Stimulated activated CD8-positive, alpha-beta memory T cell treated with anti-CD3 and anti-CD28 coated beads, Interleukin-15, amount 100 ng/mL, for 24 hours (primary cell): ENCODE measurements around the gene USP7.

Source experiments
- DNase-seq: peaks from one replicate; pipeline ENCODE4 v3.0.0-alpha.2; 2020; ENCODE audit warnings: low read depth

Gene USP7

GRCh38 chr16:8951447-8952280, 12.0 kb downstream of the USP7 start:
- no peak for DNase-seq

DNA sequence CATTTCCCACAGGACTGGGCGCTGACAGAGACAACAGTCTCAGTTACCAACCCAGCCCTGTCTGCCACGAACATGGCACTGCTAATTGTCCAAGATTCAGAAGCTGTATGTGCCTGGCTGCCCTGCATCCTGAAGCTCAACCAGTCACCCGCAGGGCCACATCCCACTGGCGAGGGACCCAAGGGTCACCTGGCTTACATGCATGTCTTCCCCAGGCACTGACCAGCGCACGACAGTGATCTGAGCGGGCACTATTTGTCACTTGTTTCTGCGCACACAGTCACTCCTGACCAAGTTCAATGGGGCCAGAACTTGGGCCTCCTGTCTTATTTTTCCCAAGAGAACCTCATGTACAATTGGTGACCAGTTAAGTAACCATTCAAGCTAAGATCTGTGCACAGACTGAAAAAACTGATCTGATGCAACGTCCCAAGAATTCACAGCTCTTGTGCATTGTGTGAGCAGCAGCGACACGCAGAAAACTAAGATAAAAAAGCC, 13.1 kb downstream of the USP7 start:
- no peak for DNase-seq

DNA sequence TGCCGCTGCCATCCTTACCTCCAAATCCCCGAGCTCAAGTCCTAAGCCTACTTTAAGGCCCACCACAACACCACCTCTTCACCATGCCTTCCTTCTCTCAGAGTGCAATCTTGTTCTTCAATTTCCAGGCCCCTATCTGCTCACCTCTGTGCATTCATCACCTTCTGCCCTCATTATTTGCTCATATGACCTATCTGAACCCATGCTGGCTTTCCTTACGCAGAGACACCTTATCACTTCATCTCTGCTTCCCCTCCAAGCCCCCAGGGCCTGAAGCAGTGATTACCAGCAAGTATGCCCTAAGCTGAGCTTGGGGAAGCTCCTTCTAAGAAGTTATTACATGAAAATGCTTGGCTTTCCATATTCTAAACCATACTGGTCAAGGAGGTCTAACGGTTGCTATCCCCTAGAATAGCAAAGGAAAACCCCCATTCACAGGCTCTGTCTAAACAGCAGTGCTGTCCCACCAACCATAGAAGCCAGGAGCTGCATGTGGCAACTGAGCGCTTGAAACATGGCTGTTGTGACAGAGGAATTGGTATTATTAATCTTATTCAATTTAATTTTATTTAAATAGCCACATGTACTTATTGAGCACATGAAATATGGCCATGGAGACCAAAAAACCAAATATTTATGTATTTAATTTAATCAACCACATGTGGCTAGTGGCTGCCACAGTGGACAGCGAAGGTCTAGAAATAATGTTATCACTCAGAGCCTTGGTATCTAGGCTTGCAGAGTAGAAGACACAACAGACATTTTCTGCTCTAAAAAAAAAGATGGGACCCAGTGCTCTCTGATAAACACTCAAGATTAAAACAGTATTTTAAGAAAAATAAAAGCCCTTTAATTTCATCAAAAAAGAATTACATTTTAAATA, 13.9 kb downstream of the USP7 start:
- no peak for DNase-seq

DNA sequence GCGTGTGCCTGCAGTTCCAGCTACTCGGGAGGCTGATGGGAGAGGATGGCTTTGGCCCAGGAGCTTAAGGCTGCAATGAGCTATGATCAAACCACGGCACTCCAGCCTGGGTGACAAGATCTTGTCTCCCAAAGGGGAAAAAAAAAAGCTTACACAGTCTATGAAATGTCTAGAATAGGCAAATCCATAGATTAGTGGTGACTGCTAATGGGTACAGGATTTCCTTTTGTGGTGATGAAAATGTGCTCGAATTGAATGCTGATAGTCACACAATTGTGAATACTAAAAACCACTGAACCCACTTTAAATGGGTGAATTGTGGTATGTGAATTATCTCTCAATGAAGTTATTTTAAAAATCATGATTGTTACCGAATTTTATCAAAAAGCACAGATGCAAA, 14.9 kb downstream of the USP7 start:
- DNase-seq = no peak

- no peak for DNase-seq
Measured at GRCh38 chr16:8948069-8948593, 15.6 kb downstream of the USP7 start.

- DNase-seq = no peak
Measured at GRCh38 chr16:8946544-8946943, 17.2 kb downstream of the USP7 start.

GRCh38 chr16:8945626-8946296, 17.9 kb downstream of the USP7 start:
- DNase-seq = no peak

GRCh38 chr16:8943966-8944759, 19.5 kb downstream of the USP7 start:
- no peak for DNase-seq

GRCh38 chr16:8943001-8943763, 20.5 kb downstream of the USP7 start:
- DNase-seq = no peak

DNA sequence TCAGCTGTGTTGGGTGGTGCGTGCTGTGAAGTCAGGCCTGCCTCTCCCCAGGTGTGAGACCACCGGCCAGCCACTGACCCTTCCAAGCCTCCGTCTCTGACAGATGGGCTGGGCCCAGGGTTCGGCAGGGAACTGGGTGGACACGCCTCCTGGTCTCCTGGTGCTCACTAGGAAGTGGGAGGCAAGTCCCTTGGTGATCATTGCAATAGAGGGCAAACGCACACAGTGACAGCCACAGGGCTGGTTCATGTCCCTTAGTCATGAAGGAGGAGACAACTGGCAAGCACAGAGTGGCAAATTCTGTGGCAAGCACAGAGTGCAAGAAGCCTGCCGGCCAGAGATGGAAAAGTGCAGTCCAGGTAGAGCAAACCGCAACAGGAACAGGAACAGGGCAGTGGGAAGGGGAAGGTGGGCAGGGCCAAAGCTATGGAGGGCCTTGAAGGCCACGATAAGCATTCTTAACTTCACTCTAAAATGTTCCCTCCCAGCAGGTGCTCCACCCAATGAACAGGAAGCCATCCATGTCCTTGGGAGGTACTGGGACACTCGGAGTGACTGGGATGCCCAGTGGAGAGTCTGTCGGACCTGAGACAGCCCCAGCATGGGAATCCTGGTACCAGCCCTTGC, 21.9 kb downstream of the USP7 start:
- DNase-seq = no peak

- DNase-seq = no peak
Measured at GRCh38 chr16:8937803-8938202, 25.9 kb downstream of the USP7 start.

GRCh38 chr16:8936421-8936820, 27.3 kb downstream of the USP7 start:
- DNase-seq = peak; percentile 34

- DNase-seq = no peak
Measured at GRCh38 chr16:8935989-8936388, 27.7 kb downstream of the USP7 start.

GRCh38 chr16:8934601-8935000, 29.1 kb downstream of the USP7 start:
- no peak for DNase-seq

DNA sequence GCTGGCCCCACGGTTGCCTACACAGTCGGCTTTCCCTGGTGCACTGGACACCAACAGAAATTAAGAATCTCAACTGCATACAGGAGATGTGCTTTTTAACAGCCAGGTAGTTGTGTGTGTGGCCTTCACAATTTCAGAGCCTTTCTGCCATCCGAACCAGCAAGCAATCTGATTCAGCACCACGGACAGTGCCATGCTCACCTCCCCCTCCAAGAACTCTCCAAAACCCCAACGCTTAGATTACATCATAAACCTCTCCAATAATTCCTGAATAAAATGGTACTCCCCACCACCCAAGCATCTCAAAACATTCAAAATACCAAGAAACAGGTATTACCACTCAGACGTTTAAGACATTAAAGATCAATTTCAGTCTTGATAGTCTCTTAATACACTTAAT, 31.8 kb downstream of the USP7 start:
- DNase-seq = peak; percentile 18

DNA sequence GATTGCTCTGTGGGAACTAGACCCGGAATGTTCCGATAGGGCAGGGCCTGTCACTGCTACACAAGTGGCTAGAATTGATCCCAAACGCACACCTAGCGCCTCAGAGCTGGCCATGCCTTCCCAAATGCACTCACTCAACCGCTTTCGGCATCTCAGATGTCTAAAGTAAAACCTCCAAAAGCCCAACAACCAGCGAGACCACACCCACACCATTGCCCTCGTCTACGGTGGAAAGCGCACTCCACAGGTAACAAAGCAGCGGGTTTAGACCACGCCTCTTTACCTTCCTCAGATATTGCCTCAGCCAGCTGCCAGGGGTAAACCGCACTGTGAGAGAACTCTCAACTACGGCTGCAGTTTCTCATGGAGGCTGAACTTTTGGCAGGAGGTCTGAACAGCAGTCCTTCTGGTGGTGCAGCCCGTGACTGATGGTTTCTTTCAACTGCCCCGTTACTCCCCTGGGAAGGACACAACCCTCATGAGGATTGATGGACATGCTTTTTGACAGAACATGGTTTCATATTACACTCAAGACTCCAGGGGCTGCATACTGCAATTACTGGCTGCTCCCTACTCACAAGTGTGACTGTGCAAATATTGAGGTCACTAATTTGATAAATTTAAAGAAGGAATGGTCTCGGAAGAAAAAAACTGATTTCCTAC, 34.5 kb downstream of the USP7 start:
- DNase-seq = no peak

GRCh38 chr16:8928467-8928957, 35.2 kb downstream of the USP7 start:
- no peak for DNase-seq

DNA sequence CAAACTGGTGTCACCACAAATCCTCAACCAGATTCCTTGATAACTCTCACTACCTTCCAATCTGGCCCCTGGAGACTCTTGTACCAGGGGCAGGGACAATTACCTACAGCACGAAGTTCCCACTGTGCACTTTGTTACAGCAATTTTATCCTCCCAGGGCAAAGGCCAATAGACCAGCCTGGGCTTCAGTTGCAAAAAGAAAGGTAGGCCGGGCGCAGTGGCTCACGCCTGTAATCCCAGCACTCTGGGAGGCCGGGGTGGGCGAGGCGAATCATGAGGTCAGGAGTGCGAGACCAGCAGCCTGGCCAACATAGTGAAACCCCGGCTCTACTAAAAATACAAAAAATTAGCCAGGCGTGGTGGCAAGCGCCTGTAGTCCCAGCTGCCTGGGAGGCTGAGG, 36.9 kb downstream of the USP7 start:
- DNase-seq = no peak

GRCh38 chr16:8925455-8925854, 38.3 kb downstream of the USP7 start:
- no peak for DNase-seq
